Stimulated activated CD8-positive, alpha-beta memory T cell treated with anti-CD3 and anti-CD28 coated beads, Interleukin-4, amount 100 ng/mL, for 24 hours (primary cell): ENCODE results near the gene FBXW7.
"Not testable (repeated sequence)": the region's sequence is repeated elsewhere in the genome, so short reads cannot be mapped to it uniquely, and the experiment has no call there.

ENCODE experiments used
- DNase-seq: peaks from one replicate; pipeline ENCODE4 v3.0.0-alpha.2; 2020; ENCODE audit warnings: low read depth

FBXW7 gene

DNA sequence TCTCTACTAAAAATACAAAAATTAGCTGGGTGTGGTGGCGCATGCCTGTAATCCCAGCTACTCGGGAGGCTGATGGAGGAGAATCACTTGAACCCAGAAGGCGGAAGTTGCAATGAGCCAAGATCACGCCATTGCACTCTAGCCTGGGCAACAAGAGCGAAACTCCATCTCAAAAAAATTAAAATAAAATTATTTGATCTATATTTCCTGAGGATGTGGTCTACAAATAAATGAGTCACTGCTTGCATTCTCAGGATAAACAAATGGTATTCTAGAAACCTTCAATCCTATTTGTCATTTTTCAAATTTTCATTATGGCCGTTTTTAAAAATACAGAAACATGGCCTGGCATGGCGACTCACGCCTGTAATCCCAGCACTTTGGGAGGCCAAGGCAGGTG, 8.6 kb upstream of the FBXW7 start:
- DNase-seq = not testable (repeated sequence)

DNA sequence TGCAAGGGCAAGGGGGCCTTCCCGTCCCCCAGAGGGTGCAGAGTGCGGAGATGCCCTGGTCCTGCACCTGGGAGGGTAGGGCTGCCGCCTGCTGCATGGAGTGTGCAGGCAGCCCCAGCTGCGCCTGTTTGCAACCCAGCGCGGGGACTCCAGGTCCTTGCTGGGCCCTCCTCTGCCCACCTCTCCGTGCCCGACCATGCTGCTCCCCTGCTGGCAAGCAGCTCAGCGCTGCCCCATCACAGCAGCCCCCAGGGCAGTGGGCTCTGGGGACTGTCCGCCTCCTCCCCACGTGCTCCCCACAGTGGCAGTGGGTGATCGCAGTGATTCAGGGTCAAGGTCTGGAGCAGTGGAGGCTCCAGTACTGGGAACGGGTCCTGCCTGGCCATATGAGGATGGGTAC, 5.0 kb upstream of the FBXW7 start:
- no peak for DNase-seq

DNA sequence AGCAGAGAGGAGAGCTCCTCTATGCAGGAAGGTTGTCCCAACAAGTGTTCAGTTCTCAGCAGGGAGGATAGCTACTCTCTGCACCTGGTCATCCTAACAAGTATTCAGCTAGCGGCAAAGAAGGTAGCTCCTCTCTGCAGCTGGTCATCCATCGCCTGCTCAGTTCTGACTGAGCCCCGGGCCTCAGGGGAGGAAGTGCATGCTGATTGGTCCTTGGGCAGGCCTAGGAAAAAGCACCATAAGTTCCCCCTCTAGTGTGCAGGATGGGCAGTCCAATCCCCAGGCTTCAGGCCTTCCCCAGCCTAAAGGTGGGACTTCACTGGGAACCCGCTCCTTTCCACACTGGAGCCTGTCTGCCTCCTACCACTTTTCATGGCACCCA, 4.4 kb upstream of the FBXW7 start:
- no peak for DNase-seq

DNA sequence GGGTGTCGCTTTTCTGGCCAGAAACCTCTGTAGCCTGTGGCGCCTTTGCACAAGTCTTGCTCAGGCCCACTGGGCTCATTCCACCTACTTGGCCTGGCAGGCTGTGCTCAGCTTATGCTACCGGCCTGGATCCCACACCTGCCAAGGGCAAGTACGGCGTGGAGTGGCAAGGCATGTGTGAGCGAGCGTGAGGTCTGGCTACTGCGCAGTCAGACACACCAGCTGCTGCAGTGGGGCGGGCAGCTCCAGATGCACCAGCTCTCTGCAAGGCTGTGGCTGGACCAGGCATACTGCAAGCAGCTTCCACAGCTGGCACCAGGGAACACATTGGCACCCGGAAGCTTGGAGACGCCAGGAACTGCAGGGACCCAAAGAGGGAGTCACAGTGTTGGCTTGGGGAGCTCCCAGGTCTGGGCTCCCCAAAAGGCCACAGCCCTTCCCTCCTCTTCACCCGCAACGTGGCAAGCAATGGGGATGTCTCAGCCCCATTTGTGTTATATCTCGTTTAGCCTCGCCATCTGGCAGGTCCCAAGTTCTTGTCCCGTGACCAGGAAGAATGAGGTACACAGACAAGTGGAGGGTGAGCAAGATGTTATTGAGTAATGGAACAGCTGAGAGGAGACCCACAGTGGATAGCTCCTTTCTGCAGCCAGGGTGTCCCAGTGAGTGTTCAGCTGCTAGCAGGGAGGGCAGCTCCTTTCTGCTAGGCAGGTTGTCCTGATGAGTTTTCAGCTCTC, 3.8 kb upstream of the FBXW7 start:
- no peak for DNase-seq

DNA sequence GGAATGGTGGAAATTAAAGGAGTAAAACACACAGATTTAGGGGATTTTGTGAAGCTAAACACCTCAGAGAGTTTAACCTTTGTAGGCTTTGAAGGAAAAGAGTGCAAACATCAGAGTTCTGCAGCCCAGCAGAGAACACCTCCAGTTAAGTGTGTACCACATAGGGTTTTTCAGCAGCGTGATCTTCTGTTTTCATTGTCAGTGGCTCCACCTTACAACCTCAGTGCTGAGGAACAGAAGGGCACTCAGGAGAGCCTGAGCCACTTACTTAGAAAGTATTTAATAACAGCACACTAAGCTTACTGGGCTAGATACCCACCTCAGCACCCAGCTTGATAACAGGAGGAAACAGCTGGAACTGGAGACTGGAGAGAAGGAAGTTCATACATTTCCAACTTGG, 2.0 kb upstream of the FBXW7 start:
- DNase-seq = no peak

DNA sequence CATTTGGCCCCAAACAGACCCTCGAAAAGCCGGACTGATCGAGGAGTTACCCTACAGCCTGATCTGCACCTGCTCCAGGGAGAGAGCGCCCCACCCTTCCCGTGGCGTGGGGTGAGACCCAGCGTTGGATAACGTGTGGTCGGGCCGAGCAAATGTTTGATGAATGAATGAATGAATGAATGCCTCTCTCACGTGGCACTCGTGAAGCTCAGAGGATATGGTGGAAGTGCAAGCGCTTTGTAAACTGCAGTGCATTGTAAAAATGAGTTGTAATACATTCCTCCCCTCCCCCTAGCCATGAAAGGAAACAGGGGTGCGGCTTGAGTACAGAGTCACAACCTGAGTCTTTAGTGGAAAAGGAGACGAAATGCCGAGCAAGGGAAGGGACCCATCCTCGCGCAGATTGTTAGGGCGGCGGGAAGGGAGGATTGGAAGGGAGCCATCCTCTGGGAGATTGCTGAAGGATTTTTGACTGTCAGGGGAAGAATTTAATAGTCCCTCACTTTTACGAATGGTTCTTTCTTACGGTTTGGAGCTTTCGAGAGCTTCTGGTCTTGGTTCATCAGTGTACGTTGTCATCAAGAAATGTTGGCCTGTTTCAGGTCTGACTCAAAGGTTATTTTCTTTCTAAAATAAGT, 772 bp upstream of the FBXW7 start:
- no peak for DNase-seq

DNA sequence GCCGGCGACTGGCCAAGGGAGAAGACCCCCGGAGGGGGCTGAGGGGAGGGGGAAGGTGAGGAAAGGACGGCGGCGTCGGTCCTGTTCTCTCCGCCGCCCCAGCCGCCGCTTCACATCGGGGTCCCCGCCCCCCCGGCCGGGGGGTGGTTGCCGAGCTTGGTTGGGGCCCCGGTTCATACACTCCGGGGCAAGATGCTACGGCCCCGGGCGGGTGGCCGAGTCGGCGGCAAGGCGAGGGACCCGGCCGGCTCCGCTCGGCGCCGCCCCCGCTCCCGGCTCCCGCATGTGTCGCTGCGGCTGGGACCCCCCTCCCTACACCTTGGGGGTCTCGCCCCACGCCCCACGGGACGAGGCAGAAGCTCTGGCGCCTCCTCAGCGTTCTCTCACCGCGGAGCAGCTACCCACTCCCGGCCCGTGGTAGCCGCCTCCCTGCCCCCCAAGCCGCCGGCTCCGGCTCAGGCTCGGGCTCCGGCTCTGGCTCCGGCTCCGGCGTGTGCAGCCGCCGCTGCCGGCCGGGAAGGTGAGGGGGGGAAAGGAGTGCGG, 461 bp downstream of the FBXW7 start:
- peak; percentile 4 for DNase-seq

DNA sequence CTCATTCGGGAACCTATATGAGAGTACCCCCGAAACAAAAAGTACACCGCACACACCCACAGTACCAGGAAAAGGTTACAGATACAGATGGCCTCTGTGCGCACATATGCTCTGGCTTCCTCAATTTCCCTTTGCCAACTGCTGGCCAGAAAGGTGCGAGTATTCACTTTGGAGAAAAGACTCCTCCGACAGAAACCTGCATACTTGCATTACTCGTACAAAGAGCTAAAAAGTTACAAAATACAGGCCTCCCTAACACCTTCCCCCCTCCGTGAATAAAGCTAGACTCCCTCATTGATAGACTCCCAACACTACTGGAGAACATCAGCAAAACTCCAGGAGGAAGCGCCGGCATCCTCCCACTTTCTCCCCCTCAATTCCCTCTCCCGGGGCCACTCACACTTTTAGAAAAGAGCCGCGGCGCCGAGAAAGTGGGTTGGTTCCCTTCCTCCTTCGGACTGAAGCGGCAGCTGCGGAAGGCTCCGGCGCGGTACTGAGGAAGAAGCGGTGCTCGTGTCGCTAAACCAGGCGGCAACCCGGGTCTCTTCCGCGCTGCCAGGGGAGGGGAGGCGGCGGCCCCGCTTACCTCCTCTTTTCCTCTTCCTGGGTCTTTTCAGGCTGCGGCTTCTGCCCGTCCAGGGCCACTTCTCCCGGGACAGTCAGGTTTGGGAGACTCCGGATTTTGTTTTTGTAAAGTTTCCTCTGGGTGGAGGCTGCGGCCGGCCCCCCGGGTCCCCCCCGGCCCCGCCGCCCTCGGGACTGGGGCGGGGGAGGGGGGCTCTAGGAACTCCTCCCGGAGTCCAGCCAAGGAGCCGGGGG, 1.1 kb downstream of the FBXW7 start:
- peak; percentile 31 for DNase-seq

DNA sequence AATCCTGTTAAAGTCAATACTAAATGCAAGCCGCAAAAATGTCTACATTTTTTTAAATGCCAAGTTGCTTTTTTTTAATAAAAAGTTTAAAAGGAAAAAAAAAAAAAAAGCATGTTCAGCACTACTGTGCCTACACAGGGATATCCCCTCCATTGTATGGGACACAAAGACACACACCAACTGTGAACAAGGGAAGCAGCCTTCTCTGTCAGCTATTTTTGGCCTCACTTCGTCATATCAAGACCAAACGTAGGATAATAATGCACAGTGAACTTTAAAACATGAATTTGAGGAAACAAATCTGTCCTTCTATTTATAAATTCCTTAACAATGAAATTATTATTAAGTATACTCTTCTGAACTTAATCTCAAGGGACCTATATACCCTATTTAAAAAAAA, 4.4 kb downstream of the FBXW7 start:
- DNase-seq = no peak

DNA sequence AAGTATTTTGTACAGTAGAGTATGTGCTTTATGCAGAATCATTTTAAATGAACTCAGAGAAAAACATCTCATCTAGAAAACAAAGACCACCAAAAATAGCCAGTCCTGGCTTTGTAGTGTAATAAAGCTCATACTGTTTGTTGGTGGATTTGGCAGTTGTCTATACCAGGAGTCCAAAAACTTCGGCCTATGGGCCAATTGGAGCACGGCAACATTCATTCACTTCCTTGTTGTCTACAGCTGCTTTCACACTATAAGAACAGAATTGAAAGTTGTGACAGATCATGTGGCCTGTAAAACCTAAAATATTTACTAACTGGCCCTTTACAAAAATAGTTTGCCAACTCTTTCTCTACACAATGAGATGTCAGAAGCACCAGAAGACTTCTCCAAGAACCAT, 5.3 kb downstream of the FBXW7 start:
- no peak for DNase-seq

DNA sequence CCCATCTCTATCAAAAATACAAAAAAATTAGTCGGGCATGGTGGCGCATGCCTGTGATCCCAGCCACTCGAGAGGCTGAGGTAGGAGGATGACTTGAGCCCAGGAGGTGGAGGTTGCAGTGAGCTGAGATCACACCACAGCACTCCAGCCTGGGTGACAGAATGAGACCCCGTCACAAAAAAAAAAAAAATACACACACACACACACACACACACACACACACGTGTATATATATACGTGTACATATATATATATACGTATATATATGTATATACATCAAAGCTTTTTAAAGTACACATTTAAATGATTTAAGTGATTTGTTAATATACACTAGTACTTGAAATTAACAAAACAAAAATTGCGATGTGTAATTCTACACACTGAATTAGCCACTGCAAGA, 6.0 kb downstream of the FBXW7 start:
- no peak for DNase-seq

DNA sequence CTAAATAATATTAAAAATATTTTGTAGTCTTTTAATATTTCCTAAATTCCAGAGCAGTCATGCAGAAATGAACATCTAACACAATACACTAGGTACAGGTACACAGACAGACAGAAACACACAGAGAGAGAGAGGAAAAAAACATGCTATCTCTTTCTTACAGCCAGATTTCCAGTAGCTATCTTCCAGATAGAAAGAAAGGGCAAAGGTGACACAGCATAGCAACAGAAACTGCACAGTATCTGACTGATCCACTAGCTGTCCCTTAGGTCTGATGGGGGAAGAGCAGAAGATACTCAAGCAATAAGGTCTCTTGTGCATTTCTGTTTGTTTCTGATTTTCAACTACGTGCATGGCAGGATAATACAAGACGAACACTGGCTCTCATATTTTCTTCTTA, 7.8 kb downstream of the FBXW7 start:
- no peak for DNase-seq

DNA sequence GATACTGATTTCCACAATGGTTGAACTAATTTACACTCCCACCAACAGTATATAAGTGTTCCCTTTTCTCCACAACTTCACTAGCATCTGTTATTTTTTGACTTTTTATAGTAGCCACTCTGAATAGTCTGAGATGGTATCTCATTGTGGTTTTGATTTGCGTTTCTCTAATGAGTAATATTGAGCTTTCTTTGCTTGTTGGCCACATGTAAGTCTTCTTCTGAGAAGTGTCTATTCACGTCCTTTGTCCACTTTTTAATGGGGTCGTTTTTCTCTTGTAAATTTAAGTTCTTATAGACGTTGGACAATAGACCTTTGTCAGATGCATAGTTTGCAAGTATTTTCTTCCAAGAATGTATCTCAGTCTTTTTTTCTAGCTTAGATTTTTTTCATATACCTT, 10.0 kb downstream of the FBXW7 start:
- DNase-seq = no peak

DNA sequence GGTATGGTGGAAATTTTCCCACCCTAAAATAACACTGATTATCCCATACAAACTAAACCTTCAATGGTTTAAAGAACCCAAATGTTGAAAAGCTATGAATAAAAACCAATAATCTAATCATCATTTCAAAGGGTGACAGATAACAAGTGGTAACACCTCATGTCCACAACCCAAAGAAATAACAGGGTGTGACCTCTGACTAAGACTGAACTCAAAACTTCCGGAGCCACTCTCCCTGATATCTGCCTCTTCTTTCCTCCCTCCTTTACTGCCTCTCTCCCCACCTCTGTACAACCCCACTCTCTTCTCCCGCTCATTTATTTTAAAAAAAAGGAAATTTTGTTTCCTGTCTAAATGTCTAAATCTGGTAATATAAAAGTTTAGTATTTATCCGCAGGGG, 11.5 kb downstream of the FBXW7 start:
- no peak for DNase-seq

DNA sequence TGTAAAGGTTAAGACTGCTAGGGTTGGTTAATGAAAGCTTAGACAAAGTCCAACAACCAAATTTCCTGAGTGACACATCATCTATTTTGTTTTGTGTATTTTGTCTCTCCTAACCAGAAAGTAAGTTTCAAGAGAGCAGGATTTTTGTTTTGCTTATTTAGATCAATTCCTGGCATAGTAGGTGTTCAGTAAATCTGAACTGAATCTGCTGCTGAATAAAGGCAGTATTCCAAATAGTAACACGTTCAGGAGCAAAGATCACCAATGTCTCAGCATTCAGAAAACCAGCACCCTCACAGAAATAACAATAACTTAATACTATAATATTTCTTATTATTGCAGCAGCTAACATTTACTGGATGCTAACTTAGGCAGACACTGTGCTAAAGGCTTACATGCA, 12.2 kb downstream of the FBXW7 start:
- no peak for DNase-seq

DNA sequence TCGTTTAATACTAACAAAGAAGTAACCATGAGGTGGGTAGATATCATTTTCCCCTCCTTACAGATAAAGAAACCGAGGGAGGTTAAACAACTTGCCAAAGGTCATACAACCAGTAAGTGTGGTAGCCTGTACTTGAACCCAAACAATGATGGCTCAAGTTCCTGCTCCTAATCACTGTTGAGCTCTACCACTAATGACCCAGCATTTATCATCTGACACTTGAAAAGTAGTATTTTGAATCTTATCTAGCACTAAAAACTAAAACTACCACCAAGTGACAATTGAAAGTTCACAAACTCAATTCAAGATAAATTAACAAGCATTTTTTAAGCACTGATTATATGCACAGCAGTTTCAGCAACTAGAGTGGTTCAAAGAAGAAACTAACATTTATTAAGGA, 13.1 kb downstream of the FBXW7 start:
- DNase-seq = no peak

DNA sequence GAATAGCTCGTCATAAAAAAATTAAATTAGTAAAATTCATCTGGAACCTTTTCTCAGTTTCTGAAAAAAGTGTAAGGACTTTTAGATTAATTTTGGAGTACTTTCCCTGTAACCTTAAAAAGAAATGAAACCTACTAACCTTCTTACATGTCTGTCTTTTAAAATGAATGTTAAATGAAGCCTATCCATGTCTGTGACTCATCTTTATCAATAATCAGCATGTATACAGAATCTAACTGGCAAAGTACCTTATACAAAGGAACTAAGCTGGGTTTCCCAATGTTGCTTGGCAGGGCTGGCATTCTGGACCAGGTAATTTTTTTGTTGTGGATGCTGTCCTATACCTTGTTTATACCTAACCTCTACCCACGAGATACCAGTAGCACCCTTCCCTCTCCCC, 13.6 kb downstream of the FBXW7 start:
- no peak for DNase-seq

DNA sequence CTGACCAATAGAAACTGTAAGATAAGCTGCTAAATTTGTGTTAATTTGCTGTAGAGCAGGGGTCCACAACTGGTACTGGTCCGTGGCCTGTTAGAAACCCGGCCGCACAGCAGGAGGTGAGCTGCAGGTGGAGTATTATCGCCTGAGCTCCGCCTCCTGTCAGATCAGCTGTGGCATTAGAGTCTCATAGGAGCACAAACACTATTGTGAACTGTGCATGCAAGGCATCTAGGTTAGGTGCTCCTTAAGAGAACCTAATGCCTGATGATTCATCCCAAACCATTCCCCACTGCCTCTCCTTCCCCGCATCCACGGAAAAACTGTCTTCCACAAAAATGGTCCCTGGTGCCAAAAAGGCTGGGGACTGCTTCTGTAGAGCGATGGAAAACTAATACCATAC, 19.7 kb downstream of the FBXW7 start:
- no peak for DNase-seq

DNA sequence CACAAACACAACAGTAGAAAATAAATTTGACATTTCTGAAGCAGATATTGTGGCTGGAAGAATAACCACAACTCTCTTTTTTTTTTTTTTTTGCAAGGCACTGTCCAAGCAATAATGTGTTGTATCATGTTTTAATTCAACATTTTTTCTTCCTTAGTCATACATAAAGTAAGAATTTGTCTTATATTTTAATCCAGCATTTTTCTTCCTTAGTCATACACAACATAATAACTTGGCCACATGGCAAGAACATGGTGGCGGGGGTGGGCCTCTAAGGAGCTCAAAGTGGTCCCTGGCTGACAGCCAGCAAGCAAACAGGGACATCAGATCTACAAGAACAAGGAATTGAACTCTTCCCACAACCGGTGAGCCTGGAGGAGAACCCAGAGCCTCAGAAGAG, 20.2 kb downstream of the FBXW7 start:
- no peak for DNase-seq

DNA sequence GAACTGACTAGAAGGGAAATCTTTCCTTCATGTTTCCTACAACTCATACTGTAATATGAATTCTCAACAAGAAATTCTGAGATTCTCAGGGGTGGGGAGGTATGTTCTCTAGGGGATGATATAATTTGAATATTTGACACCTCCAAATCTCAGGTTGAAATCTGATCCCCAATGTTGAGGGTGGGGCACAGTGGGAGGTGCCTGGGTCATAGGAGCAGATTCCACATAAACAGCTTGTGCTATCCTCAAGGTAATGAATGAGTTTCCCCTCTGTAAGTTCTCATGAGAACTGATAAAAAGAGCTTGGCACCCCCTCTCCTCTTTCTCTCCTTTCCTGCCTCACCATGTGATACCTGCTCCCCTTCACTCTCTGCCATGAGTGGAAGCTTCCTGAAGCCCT, 21.5 kb downstream of the FBXW7 start:
- DNase-seq = no peak

DNA sequence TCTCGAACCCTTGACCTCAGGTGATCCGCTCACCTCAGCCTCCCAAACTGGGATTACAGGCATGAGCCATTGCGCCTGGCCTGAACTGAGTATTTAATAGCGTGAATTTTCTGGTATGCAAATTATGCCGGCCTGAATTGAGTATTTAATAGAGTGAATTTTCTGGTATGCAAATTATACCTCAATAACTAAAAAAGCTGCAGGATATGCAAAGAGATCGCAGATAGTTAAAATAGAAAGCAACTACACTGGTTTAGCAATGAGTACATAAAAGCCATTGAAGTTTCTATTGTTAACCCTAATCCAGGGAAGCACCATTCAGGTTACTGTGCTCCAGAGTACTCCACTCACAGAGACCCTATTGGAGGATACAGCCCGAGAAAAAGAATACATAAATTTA, 22.8 kb downstream of the FBXW7 start:
- DNase-seq = no peak

DNA sequence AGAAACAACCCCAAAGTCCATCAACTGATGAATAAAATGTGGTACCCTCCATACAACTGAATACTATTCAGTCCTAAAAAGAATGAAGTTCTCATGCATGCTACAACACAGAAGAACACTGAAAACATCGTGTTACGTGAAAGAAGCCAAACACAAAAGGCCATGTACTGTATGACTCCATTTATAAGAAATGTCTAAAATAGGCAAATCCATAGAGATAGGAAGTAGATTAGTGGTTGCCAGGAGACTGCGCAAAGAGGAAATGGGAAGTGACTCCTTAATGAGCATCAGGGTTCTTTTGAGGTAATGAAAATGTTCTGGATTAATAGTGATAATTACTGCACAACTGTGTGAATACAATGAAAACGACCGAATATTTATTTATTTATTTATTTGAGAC, 23.4 kb downstream of the FBXW7 start:
- DNase-seq = no peak
